ENCODE data around the gene FAM219B.
A peak's percentile ranks its signal among the peaks of the same experiment; 100 is the strongest.
"Not testable (repeated sequence)": the region's sequence is repeated elsewhere in the genome, so short reads cannot be mapped to it uniquely, and the experiment has no call there.

The FAM219B gene, protein sequence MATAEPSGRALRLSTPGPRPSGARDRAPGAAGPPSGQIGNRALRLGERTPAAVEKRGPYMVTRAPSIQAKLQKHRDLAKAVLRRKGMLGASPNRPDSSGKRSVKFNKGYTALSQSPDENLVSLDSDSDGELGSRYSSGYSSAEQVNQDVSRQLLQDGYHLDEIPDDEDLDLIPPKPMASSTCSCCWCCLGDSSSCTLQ

GRCh38 chr15:74906450-74907162, at the start of gene FAM219B:
FAM219B (minus strand) TSS chr15:74906851; CDS start chr15:74906800, 51 bp downstream.
- in situ Hi-C loops (cut with MboI; ENCODE audit: low pct_unique_long_range_greater_than_20kb, low sequenced_read_pairs): no loop called here
- peak; percentile 86 for DNase-seq

GRCh38 chr15:74955796-74956647, 49.4 kb upstream of the FAM219B start:
- no peak for DNase-seq
- in situ Hi-C loops (cut with MboI; ENCODE audit: low pct_unique_long_range_greater_than_20kb, low sequenced_read_pairs): loop anchor here (25.0 kb wide), 1 partner anchor 319 kb away; no protein-coding TSS in a partner anchor

- DNase-seq: no peak
- in situ Hi-C loops (cut with MboI; ENCODE audit: low pct_unique_long_range_greater_than_20kb, low sequenced_read_pairs): loop anchor here (25.0 kb wide), 1 partner anchor 318 kb away; no protein-coding TSS in a partner anchor
These were observed 48.4 kb upstream of the FAM219B start for GRCh38 chr15:74955017-74955416.

- peak; percentile 60 for DNase-seq
- in situ Hi-C loops (cut with MboI; ENCODE audit: low pct_unique_long_range_greater_than_20kb, low sequenced_read_pairs): loop anchor here (25.0 kb wide), 1 partner anchor 317 kb away; no protein-coding TSS in a partner anchor
These were observed 47.9 kb upstream of the FAM219B start for GRCh38 chr15:74954515-74954914.

GRCh38 chr15:74951006-74951405, 44.4 kb upstream of the FAM219B start:
- DNase-seq: no peak
- in situ Hi-C loops (cut with MboI; ENCODE audit: low pct_unique_long_range_greater_than_20kb, low sequenced_read_pairs): loop anchor here (25.0 kb wide), 1 partner anchor 314 kb away; no protein-coding TSS in a partner anchor

DNA sequence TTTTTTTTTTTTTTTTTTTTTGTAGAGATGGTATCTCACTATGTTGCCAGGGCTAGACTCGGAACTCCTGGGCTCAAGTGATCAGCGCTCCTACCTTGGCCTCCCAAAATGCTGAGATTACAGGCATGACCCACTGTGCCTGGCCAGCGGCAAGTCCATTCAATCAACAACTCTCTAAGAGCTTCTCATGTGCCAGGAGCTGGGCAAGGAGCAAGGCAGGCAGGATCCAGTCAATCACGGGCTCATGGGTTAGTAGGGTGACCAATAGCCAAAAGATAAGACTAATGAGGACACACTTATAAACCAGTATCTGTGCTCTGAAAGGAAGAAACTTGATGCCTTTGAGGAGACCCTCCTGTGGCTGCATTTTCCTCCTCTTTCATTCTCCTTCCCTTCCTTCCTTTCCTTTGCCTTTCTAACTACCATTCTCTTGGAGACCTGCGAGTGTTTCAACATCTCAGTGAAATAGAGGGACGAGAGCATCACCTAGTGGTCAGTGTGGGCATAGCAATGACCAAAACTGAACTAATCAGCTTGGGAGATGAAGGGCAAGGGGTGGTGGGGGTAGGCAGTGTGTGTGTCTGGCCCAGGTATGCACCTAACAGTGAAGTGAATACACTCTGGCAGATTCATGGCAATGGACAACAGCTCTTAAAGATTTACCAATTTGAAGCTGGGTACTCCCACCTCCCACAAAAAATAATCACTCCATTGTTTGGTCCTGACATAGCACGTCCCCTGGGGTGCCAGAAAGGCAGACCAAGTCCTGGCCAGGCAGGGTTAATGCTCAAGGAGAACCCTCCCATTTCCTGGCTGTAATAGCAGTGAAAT, 43.6 kb upstream of the FAM219B start:
- in situ Hi-C loops (cut with MboI; ENCODE audit: low pct_unique_long_range_greater_than_20kb, low sequenced_read_pairs): loop anchor here (25.0 kb wide), 1 partner anchor 313 kb away; no protein-coding TSS in a partner anchor
- DNase-seq: peak; percentile 94

GRCh38 chr15:74937590-74938371, 31.1 kb upstream of the FAM219B start, which contains the start of gene COX5A:
COX5A (minus strand) TSS chr15:74938073; CDS start chr15:74938014, 59 bp downstream.
- peak; percentile 99 for DNase-seq
- in situ Hi-C loops (cut with MboI; ENCODE audit: low pct_unique_long_range_greater_than_20kb, low sequenced_read_pairs): no loop called here

DNA sequence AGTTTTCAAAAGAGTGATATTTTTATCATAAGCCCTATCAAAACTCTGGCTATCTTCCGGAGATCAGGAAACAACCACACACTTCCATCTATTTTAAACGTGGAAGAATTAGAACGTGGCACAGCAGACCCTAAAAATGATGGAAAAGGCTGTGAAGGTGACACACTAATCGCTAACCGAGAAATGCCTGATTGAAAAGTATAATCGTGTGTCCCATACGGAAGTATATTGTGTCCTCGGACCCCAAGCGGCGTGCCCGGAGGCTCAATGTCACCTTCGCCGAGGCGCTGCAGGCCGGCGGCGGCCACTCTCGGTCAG, 30.6 kb upstream of the FAM219B start:
- DNase-seq: peak; percentile 72
- in situ Hi-C loops (cut with MboI; ENCODE audit: low pct_unique_long_range_greater_than_20kb, low sequenced_read_pairs): no loop called here

GRCh38 chr15:74935193-74935592, 28.5 kb upstream of the FAM219B start:
- peak; percentile 63 for DNase-seq
- in situ Hi-C loops (cut with MboI; ENCODE audit: low pct_unique_long_range_greater_than_20kb, low sequenced_read_pairs): not testable (repeated sequence)

- in situ Hi-C loops (cut with MboI; ENCODE audit: low pct_unique_long_range_greater_than_20kb, low sequenced_read_pairs): no loop called here
- DNase-seq: no peak
These were observed 26.9 kb upstream of the FAM219B start for GRCh38 chr15:74933573-74933972.

DNA sequence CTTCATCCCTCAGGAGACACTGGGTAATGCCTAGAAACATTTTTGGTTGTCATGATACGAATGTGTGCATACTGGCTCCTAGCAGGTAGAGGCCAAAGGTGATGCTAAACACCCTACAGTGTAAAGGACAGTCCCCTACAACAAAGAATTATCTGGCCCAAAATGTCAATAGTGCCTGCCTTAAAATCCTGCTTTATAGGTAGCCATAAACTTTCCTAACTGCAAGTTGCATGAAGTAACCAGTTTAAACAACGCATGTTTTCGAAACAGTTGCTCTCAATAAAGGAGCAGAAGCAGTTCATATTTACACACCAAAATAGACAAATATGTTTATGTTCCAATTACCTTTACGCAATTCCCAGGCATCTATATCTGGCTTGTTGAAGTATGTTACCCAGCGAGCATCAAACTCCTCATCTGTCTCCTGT, 22.1 kb upstream of the FAM219B start:
- in situ Hi-C loops (cut with MboI; ENCODE audit: low pct_unique_long_range_greater_than_20kb, low sequenced_read_pairs): no loop called here
- DNase-seq: no peak

GRCh38 chr15:74924525-74924924, 17.9 kb upstream of the FAM219B start:
- in situ Hi-C loops (cut with MboI; ENCODE audit: low pct_unique_long_range_greater_than_20kb, low sequenced_read_pairs): no loop called here
- no peak for DNase-seq

DNA sequence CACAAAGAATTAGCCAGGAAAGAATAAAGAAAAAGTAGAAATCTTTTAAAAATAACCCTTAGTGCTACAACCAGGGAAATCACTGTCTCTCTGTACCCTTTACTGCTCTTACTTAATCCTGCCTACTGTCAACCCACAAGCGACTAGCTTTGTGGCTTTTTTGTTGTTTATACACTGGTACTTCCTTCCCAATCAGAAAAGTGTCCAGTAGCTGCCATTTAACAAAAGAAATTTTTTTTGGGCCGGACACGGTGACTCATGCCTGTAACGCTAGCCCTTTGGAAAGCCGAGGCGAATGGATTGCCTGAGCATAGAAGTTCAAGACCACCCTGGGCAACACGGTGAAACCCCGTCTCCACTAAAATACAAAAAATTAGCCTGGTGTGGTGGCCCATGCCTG, 13.8 kb upstream of the FAM219B start:
- in situ Hi-C loops (cut with MboI; ENCODE audit: low pct_unique_long_range_greater_than_20kb, low sequenced_read_pairs): no loop called here
- DNase-seq: no peak

GRCh38 chr15:74917676-74918075, 11.0 kb upstream of the FAM219B start:
- no peak for DNase-seq
- in situ Hi-C loops (cut with MboI; ENCODE audit: low pct_unique_long_range_greater_than_20kb, low sequenced_read_pairs): no loop called here

- in situ Hi-C loops (cut with MboI; ENCODE audit: low pct_unique_long_range_greater_than_20kb, low sequenced_read_pairs); DNase-seq: not testable (repeated sequence)
These were observed 7.1 kb upstream of the FAM219B start for GRCh38 chr15:74913799-74914198.

GRCh38 chr15:74913041-74913440, 6.4 kb upstream of the FAM219B start:
- in situ Hi-C loops (cut with MboI; ENCODE audit: low pct_unique_long_range_greater_than_20kb, low sequenced_read_pairs): no loop called here
- no peak for DNase-seq

DNA sequence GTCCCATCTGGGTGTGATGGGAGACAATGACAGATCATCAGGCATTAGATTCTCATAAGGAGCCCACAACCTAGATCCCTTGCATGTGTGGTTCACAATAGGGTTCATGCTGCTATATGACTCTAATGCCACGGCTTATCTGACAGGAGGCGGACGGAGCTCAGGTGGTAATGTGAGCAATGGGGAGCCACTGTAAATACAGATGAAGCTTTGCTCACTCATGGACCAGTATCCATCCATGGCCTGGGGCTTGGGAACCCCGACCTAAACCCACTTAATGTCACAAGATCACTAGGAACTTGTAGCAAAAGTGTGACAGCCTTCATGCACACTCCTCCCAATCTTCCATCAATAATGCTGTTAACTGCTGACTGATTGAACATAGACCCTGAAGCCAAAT, 2.0 kb upstream of the FAM219B start:
- no peak for DNase-seq
- in situ Hi-C loops (cut with MboI; ENCODE audit: low pct_unique_long_range_greater_than_20kb, low sequenced_read_pairs): no loop called here
